ENCODE data around the gene CEMP1. TPM values are rescaled to one million over a fixed set of nuclear protein-coding genes. Genes with fewer than 3 reads are reported as not detected.

CEMP1 gene
- total RNA-seq, 1 donor from 2014 or later, result not detected

DNA sequence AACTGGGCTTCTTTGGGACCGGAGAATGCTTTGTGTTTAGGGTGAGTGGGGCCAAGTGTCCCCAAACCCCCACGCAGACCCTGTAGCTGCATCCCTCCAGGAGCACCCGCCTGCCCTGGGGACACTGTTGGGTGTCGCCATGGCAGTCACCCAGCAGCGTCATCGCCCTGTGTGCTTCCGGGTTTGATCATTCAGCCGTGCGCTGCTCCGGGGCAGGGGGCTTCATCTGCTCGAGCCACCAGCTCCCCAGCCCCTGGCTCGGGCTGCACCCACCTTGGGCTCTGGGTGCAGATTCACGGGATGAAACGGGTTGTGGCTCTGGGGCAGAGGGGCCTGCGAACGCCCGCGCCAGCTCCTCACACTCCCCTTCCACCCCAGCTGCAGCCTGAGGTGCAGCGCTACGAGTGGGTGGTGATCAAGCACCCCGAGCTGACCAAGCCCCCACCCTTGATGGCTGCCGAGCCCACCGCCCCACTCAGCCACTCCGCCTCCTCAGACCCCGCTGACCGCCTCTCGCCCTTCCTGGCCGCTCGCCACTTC lies 31.2 kb downstream of the CEMP1 start:
- H2AFZ ChIP-seq (replicated peaks), result no peak overlapping the region
- H3K27ac ChIP-seq, result no peak overlapping the region
- TF ChIP-seq EZH2phosphoT487 (IDR thresholded peaks at IDR 0.05), result no peak
- TF ChIP-seq EZH2 (IDR thresholded peaks at IDR 0.05), result no peak
- TF ChIP-seq CTCF (IDR thresholded peaks at IDR 0.05), result no peak
- H3K27me3 ChIP-seq, result no peaks in the 10 kb centered on the region
- Mint-ChIP-seq H3K36me3 (peaks cover 3% of the 10 kb centered on the region), H3K4me1 (peaks cover 3% of the 10 kb centered on the region), H3K27ac (no peak overlapping the region), H3K4me3 (no peak overlapping the region), H3K27me3 (ENCODE audit: insufficient read depth, low read depth) (peaks cover 3% of the 10 kb centered on the region), H3K9me3 (no peaks in the 10 kb centered on the region)
- H3F3A ChIP-seq (ENCODE audit: low read depth), result peaks cover 4% of the 10 kb centered on the region
- H3K9ac ChIP-seq, result no peak overlapping the region
- H3K4me1 ChIP-seq, result peaks cover 6% of the 10 kb centered on the region
- no peaks in the 10 kb centered on the region for H4K20me1 ChIP-seq (ENCODE audit: low read depth)
- no peaks in the 10 kb centered on the region for H3K79me2 ChIP-seq (ENCODE audit: low read depth)
- H3K9me3 ChIP-seq (ENCODE audit: low read depth), result no peaks in the 10 kb centered on the region
- no peak for DNase-seq (ENCODE audit: low spot score)
- H3K4me3 ChIP-seq, result no peak overlapping the region
- H3K36me3 ChIP-seq, result no peaks in the 10 kb centered on the region
- H3K4me2 ChIP-seq, result no peak overlapping the region

DNA sequence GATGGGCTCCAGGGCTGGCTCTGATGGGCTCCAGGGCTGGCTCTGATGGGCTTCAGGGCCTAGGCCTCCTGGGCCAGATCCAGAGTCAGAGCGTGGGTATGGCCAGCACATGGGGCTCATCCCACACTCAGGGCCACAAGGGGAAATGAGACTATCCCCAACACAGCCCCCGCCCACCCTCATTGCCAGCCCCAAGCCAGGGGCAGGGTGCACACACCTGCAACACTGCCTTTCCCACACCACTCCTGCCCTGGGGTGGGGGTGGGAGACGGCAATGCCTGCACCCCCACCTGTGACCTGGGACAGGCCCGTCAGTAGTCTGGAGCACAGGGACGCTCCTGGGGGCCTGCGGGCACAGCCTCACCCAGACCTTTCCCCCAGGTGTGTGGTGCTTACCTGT lies 31.8 kb downstream of the CEMP1 start:
- H3F3A ChIP-seq (ENCODE audit: low read depth), result peaks cover 4% of the 10 kb centered on the region
- H3K4me3 ChIP-seq, result no peak overlapping the region
- H4K20me1 ChIP-seq (ENCODE audit: low read depth), result no peaks in the 10 kb centered on the region
- peaks cover 2% of the 10 kb centered on the region for H3K27me3 Mint-ChIP-seq (ENCODE audit: insufficient read depth, low read depth)
- no peak overlapping the region for H3K9ac ChIP-seq
- H3K27ac ChIP-seq, result no peak overlapping the region
- H3K9me3 ChIP-seq (ENCODE audit: low read depth), result no peaks in the 10 kb centered on the region
- no peak for DNase-seq (ENCODE audit: low spot score)
- peaks cover 3% of the 10 kb centered on the region for H3K4me1 Mint-ChIP-seq
- no peak overlapping the region for H3K27ac Mint-ChIP-seq
- no peak overlapping the region for H2AFZ ChIP-seq (replicated peaks)
- TF ChIP-seq CTCF (IDR thresholded peaks at IDR 0.05) (no peak), EZH2phosphoT487 (IDR thresholded peaks at IDR 0.05) (no peak), EZH2 (IDR thresholded peaks at IDR 0.05) (no peak)
- no peaks in the 10 kb centered on the region for H3K79me2 ChIP-seq (ENCODE audit: low read depth)
- H3K27me3 ChIP-seq, result no peaks in the 10 kb centered on the region
- no peaks in the 10 kb centered on the region for H3K9me3 Mint-ChIP-seq
- H3K36me3 ChIP-seq, result no peaks in the 10 kb centered on the region
- H3K4me2 ChIP-seq, result no peak overlapping the region
- H3K4me1 ChIP-seq, result peaks cover 6% of the 10 kb centered on the region
- no peak overlapping the region for H3K4me3 Mint-ChIP-seq
- H3K36me3 Mint-ChIP-seq, result peaks cover 3% of the 10 kb centered on the region

DNA sequence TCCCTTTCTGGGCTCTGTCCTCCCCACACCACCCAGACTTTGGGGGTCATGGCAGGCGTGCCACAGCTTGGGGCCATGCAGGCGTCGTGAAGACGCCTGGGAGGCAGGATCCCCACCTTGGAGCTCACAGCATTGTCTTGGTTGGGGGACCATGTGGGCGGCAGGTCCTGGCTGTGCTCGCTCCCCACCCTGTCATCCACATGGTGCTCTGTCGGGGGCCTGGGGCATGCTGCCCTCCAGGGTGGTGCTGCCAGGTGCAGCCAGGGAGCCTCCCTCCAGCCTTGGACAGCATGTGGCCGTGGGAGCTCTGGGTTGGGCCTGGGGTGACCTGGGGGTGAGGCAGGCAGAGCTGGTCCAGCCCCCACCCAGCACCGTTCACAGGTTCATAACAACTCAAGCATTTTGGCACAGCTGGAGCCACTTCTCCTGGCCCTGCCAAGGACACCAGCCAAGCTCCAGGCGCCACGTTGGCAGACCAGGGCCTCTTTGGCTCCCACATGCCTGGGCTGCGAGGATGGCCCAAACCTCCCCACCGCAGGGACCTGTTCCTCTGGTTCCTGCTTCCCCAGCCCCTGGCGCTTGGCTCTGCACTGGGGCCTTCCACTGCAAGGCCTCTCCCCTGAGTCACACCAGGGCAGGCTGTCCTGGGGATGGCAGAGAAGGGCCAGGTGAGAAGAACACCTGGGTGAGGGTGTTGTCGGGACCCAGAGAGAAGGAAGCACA lies 32.5 kb downstream of the CEMP1 start:
- Histone ChIP-seq H3K4me3 (no peak overlapping the region), H3K4me2 (no peak overlapping the region), H3K79me2 (ENCODE audit: low read depth) (no peaks in the 10 kb centered on the region), H3K36me3 (no peaks in the 10 kb centered on the region), H3K4me1 (peaks cover 6% of the 10 kb centered on the region), H3K9me3 (ENCODE audit: low read depth) (no peaks in the 10 kb centered on the region), H4K20me1 (ENCODE audit: low read depth) (no peaks in the 10 kb centered on the region), H3K27me3 (no peaks in the 10 kb centered on the region), H3K9ac (no peak overlapping the region), H3F3A (ENCODE audit: low read depth) (peaks cover 4% of the 10 kb centered on the region), H3K27ac (no peak overlapping the region), H2AFZ (replicated peaks) (no peak overlapping the region)
- peaks cover 3% of the 10 kb centered on the region for H3K4me1 Mint-ChIP-seq
- H3K4me3 Mint-ChIP-seq, result no peak overlapping the region
- TF ChIP-seq EZH2 (IDR thresholded peaks at IDR 0.05) (no peak), EZH2phosphoT487 (IDR thresholded peaks at IDR 0.05) (no peak), CTCF (IDR thresholded peaks at IDR 0.05) (no peak)
- H3K9me3 Mint-ChIP-seq, result no peaks in the 10 kb centered on the region
- H3K27me3 Mint-ChIP-seq (ENCODE audit: insufficient read depth, low read depth), result peaks cover 2% of the 10 kb centered on the region
- no peak for DNase-seq (ENCODE audit: low spot score)
- peaks cover 3% of the 10 kb centered on the region for H3K36me3 Mint-ChIP-seq
- H3K27ac Mint-ChIP-seq, result no peak overlapping the region

Measured in neural progenitor cell (in vitro differentiated cells).